Mesendoderm (in vitro differentiated cells): ENCODE data around the gene VIPR2.

Experiments used
- DNase-seq: peaks from one replicate; pipeline ENCODE4 v3.0.0; 2013
- H2AK5ac ChIP-seq: 2 replicates; pipeline ENCODE4 v1.6.1; 2013; ENCODE audit warnings: low read length, inconsistent platforms
- H2BK120ac ChIP-seq: 2 replicates; pipeline ENCODE4 v1.6.1; 2013; ENCODE audit warnings: low read depth, mild to moderate bottlenecking, low read length, moderate library complexity, mixed read lengths
- H2BK15ac ChIP-seq: replicated peaks from 2 replicates; pipeline ENCODE4 v1.6.1; 2013; ENCODE audit warnings: low read depth, mild to moderate bottlenecking, moderate library complexity
- H2BK5ac ChIP-seq: 2 replicates; pipeline ENCODE4 v1.6.1; 2013; ENCODE audit warnings: low read length, inconsistent platforms
- H3K18ac ChIP-seq: 2 replicates; pipeline ENCODE4 v1.6.1; 2013; ENCODE audit warnings: mild to moderate bottlenecking, low read length, mixed read lengths
- H3K23ac ChIP-seq: one replicate; pipeline ENCODE4 v1.6.1; 2013; ENCODE audit warnings: low read length
- H3K27ac ChIP-seq: 2 replicates; pipeline ENCODE4 v1.5.1; 2013; ENCODE audit warnings: low read depth, mild to moderate bottlenecking, inconsistent platforms, low read length, moderate library complexity
- H3K27me3 ChIP-seq: 2 replicates; pipeline ENCODE4 v1.6.1; 2013; ENCODE audit warnings: low read length, control low read depth, mild to moderate bottlenecking, inconsistent platforms; ENCODE audit not compliant: insufficient read depth, poor library complexity
- H3K36me3 ChIP-seq: 2 replicates; pipeline ENCODE4 v1.6.1; 2013; ENCODE audit warnings: low read length, inconsistent platforms; ENCODE audit not compliant: control insufficient read depth, insufficient read depth
- H3K4ac ChIP-seq: one replicate; pipeline ENCODE4 v1.6.1; 2013; ENCODE audit warnings: low read depth, mild to moderate bottlenecking, low read length, moderate library complexity
- H3K4me1 ChIP-seq: 2 replicates; pipeline ENCODE4 v1.6.1; 2013; ENCODE audit warnings: low read depth, low read length, inconsistent platforms; ENCODE audit not compliant: control insufficient read depth
- H3K4me2 ChIP-seq: 2 replicates; pipeline ENCODE4 v1.6.1; 2013; ENCODE audit warnings: low read length
- H3K4me3 ChIP-seq: 2 replicates; pipeline ENCODE4 v1.5.1; 2013; ENCODE audit warnings: mild to moderate bottlenecking, low read length
- H3K56ac ChIP-seq: one replicate; pipeline ENCODE4 v1.6.1; 2013; ENCODE audit warnings: low read length
- H3K79me1 ChIP-seq: 2 replicates; pipeline ENCODE4 v1.6.1; 2013; ENCODE audit warnings: low read length, inconsistent platforms
- H3K79me2 ChIP-seq: 2 replicates; pipeline ENCODE4 v1.6.1; 2013; ENCODE audit warnings: mild to moderate bottlenecking, low read length; ENCODE audit not compliant: control insufficient read depth, insufficient read depth
- H3K9ac ChIP-seq: 2 replicates; pipeline ENCODE4 v1.6.1; 2013; ENCODE audit warnings: low read length, inconsistent platforms
- H4K5ac ChIP-seq: one replicate; pipeline ENCODE4 v1.6.1; 2013; ENCODE audit warnings: low read length
- H4K8ac ChIP-seq: one replicate; pipeline ENCODE4 v1.6.1; 2013; ENCODE audit warnings: low read depth, mild to moderate bottlenecking, control low read depth, low read length, moderate library complexity
- WGBS: extraction: QIAGEN DNeasy Blood & Tissue Kit; methylation state at CpG from one replicate; pipeline ENCODE4 v1.1.7; 2013; ENCODE audit warnings: low lambda C conversion rate, missing lambda C conversion rate; ENCODE audit not compliant: insufficient coverage; ENCODE audit errors: extremely low coverage; 5-methylcytosine and 5-hydroxymethylcytosine counted together

Gene VIPR2

DNA sequence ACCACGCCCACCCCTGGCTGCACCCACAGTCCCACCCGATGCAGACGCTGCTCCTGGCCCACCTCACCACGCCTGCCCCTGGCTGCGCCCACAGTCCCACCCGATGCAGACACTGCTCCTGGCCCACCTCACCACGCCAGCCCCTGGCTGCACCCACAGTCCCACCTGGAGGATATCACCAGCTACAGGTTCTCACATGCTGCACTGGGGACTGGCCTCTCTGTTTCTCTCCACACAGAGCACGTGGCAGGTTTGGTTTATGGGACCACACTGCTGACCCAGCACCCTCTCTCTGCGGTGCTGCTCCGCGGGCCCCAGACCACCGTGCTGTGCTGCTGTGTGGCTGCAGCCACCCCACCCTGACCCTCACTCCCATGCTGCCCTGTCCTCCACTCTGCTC lies 120.9 kb downstream of the VIPR2 start:
- H3K79me1 ChIP-seq, result no peaks in the 10 kb centered on the region
- H4K5ac ChIP-seq, result no peak overlapping the region
- no peaks in the 10 kb centered on the region for H3K4me1 ChIP-seq
- H3K18ac ChIP-seq, result no peak overlapping the region
- no peaks in the 10 kb centered on the region for H3K27me3 ChIP-seq
- H3K27ac ChIP-seq, result no peak overlapping the region
- no peak overlapping the region for H3K4ac ChIP-seq
- H3K9ac ChIP-seq, result no peak overlapping the region
- no peak overlapping the region for H2BK120ac ChIP-seq
- H2AK5ac ChIP-seq, result no peak overlapping the region
- no peak overlapping the region for H3K4me2 ChIP-seq
- no peak overlapping the region for H4K8ac ChIP-seq
- H3K36me3 ChIP-seq, result no peaks in the 10 kb centered on the region
- no CpG with 5 or more reads among the region's 12 CpGs for WGBS
- H2BK5ac ChIP-seq, result no peak overlapping the region
- H3K56ac ChIP-seq, result no peak overlapping the region
- H3K79me2 ChIP-seq, result no peaks in the 10 kb centered on the region
- DNase-seq, result no peak
- H3K4me3 ChIP-seq, result no peak overlapping the region
- H3K23ac ChIP-seq, result no peak overlapping the region
- no peak overlapping the region for H2BK15ac ChIP-seq

DNA sequence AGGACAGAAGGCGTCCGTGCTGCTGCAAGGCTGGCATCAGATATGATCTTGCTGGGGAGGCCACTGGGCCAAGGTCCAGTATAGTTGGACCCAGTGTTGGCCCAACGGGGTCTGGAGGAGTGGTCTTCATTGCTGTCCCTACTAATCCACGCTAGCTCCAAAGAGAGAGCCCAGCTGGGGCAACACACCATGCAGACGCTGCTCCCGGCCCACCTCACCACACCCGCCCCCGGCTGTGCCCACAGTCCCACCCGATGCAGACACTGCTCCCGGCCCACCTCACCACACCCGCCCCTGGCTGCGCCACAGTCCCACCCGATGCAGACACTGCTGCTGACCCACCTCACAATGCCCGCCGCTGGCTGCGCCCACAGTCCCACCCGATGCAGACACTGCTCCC lies 121.5 kb downstream of the VIPR2 start:
- H3K4me3 ChIP-seq, result no peak overlapping the region
- no peak for DNase-seq

GRCh38 chr7:159022238-159022993 lies 122.3 kb downstream of the VIPR2 start:
- no peak overlapping the region for H3K18ac ChIP-seq
- no peaks in the 10 kb centered on the region for H3K27me3 ChIP-seq
- no peak overlapping the region for H4K5ac ChIP-seq
- H3K36me3 ChIP-seq, result no peaks in the 10 kb centered on the region
- no peaks in the 10 kb centered on the region for H3K4me1 ChIP-seq
- H3K56ac ChIP-seq, result no peak overlapping the region
- H3K27ac ChIP-seq, result no peak overlapping the region
- H3K79me1 ChIP-seq, result no peaks in the 10 kb centered on the region
- no peak overlapping the region for H3K23ac ChIP-seq
- no peak overlapping the region for H2AK5ac ChIP-seq
- no peak overlapping the region for H2BK5ac ChIP-seq
- H2BK120ac ChIP-seq, result no peak overlapping the region
- WGBS, result no CpG with 5 or more reads among the region's 20 CpGs
- no peak for DNase-seq
- H2BK15ac ChIP-seq, result no peak overlapping the region
- H3K9ac ChIP-seq, result no peak overlapping the region
- H3K79me2 ChIP-seq, result no peaks in the 10 kb centered on the region
- H3K4ac ChIP-seq, result no peak overlapping the region
- no peak overlapping the region for H3K4me2 ChIP-seq
- no peak overlapping the region for H4K8ac ChIP-seq
- H3K4me3 ChIP-seq, result no peak overlapping the region

More for the DNA sequence above, 121.5 kb downstream of the VIPR2 start:
- no peak overlapping the region for H3K9ac ChIP-seq
- no peak overlapping the region for H3K56ac ChIP-seq
- no peak overlapping the region for H4K5ac ChIP-seq
- WGBS, result no CpG with 5 or more reads among the region's 17 CpGs
- no peaks in the 10 kb centered on the region for H3K27me3 ChIP-seq
- H3K79me1 ChIP-seq, result no peaks in the 10 kb centered on the region
- H3K4me1 ChIP-seq, result no peaks in the 10 kb centered on the region
- H3K27ac ChIP-seq, result no peak overlapping the region
- no peak overlapping the region for H4K8ac ChIP-seq
- H3K18ac ChIP-seq, result no peak overlapping the region
- no peaks in the 10 kb centered on the region for H3K79me2 ChIP-seq
- no peak overlapping the region for H2BK15ac ChIP-seq
- H3K4ac ChIP-seq, result no peak overlapping the region
- no peak overlapping the region for H2BK120ac ChIP-seq
- no peaks in the 10 kb centered on the region for H3K36me3 ChIP-seq
- H3K4me2 ChIP-seq, result no peak overlapping the region
- H2BK5ac ChIP-seq, result no peak overlapping the region
- no peak overlapping the region for H3K23ac ChIP-seq
- no peak overlapping the region for H2AK5ac ChIP-seq

- DNase-seq, result peak; percentile 80
- H3K56ac ChIP-seq, result peak overlapping the region; percentile 38
- no peaks in the 10 kb centered on the region for H3K36me3 ChIP-seq
- no peak overlapping the region for H3K9ac ChIP-seq
- no peak overlapping the region for H3K18ac ChIP-seq
- H3K27ac ChIP-seq, result no peak overlapping the region
- H3K4me3 ChIP-seq, result no peak overlapping the region
- H4K8ac ChIP-seq, result no peak overlapping the region
- H3K4me1 ChIP-seq, result no peaks in the 10 kb centered on the region
- no CpG with 5 or more reads among the region's 6 CpGs for WGBS
- H3K23ac ChIP-seq, result no peak overlapping the region
- no peak overlapping the region for H3K4ac ChIP-seq
- no peak overlapping the region for H4K5ac ChIP-seq
- H2BK5ac ChIP-seq, result no peak overlapping the region
- no peak overlapping the region for H3K4me2 ChIP-seq
- no peak overlapping the region for H2BK15ac ChIP-seq
- no peak overlapping the region for H2AK5ac ChIP-seq
- no peaks in the 10 kb centered on the region for H3K79me1 ChIP-seq
- H2BK120ac ChIP-seq, result no peak overlapping the region
- H3K79me2 ChIP-seq, result no peaks in the 10 kb centered on the region
- H3K27me3 ChIP-seq, result no peaks in the 10 kb centered on the region
Measured at GRCh38 chr7:159020987-159021386, 123.7 kb downstream of the VIPR2 start.

DNA sequence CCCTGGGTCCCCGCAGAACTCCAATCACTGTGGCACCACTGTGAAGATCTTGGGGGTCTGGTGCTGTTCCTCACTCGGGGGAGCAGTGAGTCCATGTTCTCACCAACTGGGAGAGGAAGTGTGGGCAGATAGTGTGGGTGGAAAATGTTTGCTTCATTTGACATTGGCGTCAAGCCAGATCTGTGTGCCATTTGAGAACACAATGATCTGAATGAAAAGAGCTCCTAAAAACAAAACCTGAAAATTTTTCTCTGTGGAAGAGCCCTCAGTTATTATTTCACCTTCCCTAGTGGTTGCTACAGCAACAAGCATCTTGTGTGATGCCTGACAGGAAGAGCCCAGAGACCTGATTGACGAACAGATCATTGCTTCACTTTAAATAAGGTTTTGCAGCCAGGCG lies 125.6 kb downstream of the VIPR2 start:
- no peak overlapping the region for H4K5ac ChIP-seq
- H4K8ac ChIP-seq, result no peak overlapping the region
- H3K27me3 ChIP-seq, result no peaks in the 10 kb centered on the region
- H3K4me2 ChIP-seq, result no peak overlapping the region
- no peak overlapping the region for H2BK15ac ChIP-seq
- no peak overlapping the region for H2BK5ac ChIP-seq
- no peak overlapping the region for H3K18ac ChIP-seq
- no peak overlapping the region for H2BK120ac ChIP-seq
- H3K79me1 ChIP-seq, result no peaks in the 10 kb centered on the region
- no peaks in the 10 kb centered on the region for H3K36me3 ChIP-seq
- WGBS, result no CpG with 5 or more reads among the region's 5 CpGs
- no peak overlapping the region for H3K27ac ChIP-seq
- no peak overlapping the region for H3K56ac ChIP-seq
- DNase-seq, result no peak
- no peak overlapping the region for H2AK5ac ChIP-seq
- H3K79me2 ChIP-seq, result no peaks in the 10 kb centered on the region
- no peak overlapping the region for H3K23ac ChIP-seq
- no peak overlapping the region for H3K4ac ChIP-seq
- H3K4me1 ChIP-seq, result peaks cover 3% of the 10 kb centered on the region
- no peak overlapping the region for H3K9ac ChIP-seq
- H3K4me3 ChIP-seq, result no peak overlapping the region

DNA sequence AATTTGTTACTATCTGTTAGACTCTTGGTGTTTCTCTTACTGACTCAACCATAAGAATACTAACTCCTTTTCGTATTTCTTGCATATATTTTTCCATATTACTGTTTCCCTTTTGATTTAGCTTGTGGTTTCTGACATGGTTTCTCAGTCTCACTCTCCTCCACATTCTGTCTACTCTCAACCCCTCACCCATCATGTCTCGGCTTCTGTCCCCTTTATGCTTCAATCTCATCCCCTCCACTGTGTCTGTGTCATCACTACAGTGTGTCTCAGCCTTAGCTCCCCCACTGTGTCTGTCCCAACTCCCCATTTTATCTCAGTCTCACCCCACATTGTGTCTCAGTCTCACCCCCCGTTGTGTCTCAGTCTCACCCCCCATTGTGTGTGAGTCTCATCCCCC lies 126.9 kb downstream of the VIPR2 start:
- Histone ChIP-seq H3K79me1 (no peaks in the 10 kb centered on the region), H3K4me1 (peaks cover 3% of the 10 kb centered on the region), H4K5ac (no peak overlapping the region), H3K18ac (no peak overlapping the region), H3K4ac (no peak overlapping the region), H3K56ac (no peak overlapping the region), H3K27me3 (no peaks in the 10 kb centered on the region), H2BK120ac (no peak overlapping the region), H3K36me3 (no peaks in the 10 kb centered on the region), H2AK5ac (no peak overlapping the region), H3K23ac (no peak overlapping the region), H2BK5ac (no peak overlapping the region), H3K79me2 (no peaks in the 10 kb centered on the region), H3K4me3 (no peak overlapping the region), H3K4me2 (no peak overlapping the region), H4K8ac (no peak overlapping the region), H3K27ac (no peak overlapping the region), H3K9ac (no peak overlapping the region), H2BK15ac (no peak overlapping the region)
- DNase-seq, result no peak
- WGBS, result no CpG with 5 or more reads among the region's 3 CpGs
